Upper lobe of left lung (tissue), 4 donors: ENCODE measurements around the gene EXOC4.

Experiments used
- CTCF ChIP-seq, 6 experiments: fragments of 450-650 bp in 4 of 6; fragments of 200-600 bp in 2 of 6; sonication (generic) in 2 of 6; IDR thresholded peaks; one replicate each; pipeline ENCODE4 v1.5.1; 2016 to 2019; ENCODE audit warnings: antibody characterized with exemption in 6 of 6
- EP300 ChIP-seq, 4 donors: sonication (generic); formaldehyde crosslinking; IDR thresholded peaks; one replicate each; pipeline ENCODE4 v1.5.1; 2017; ENCODE audit warnings: antibody characterized with exemption in 4 of 4, control low read depth in 2 of 4
- POLR2A ChIP-seq, 4 donors: fragments of 450-650 bp; IDR thresholded peaks; one replicate each; pipeline ENCODE4 v1.5.1; 2016 to 2017; ENCODE audit warnings: antibody characterized with exemption in 4 of 4, mild to moderate bottlenecking in 2 of 4
- POLR2AphosphoS5 ChIP-seq, 2 donors: sonication (generic); formaldehyde crosslinking; IDR thresholded peaks; one replicate each; pipeline ENCODE4 v1.5.1; 2017; ENCODE audit warnings: antibody characterized with exemption in 2 of 2

DNA sequence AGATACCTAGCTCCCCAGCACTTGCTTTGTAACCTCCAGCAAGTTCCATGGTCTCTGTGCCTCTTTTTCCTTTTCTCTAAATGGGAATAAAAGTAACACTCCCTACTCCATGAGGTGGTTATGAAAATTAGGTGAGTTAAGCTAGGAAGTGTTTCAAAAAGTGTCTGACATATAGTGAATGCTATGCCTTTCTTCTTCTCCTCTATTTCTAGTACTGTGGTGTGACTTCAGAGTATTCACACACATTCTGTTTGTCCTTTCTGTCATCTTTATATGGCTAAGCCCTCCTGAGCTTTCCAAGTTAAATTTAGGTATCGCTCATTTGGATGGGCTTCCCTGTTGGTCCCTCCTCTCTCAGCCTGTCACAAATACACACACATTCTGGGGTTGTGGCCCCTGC lies 229.7 kb downstream of the EXOC4 start:
- TF ChIP-seq POLR2A (IDR thresholded peaks at IDR 0.05) (no peak), POLR2AphosphoS5 (IDR thresholded peaks at IDR 0.05) (no peak), CTCF (IDR thresholded peaks at IDR 0.05) (no peak), EP300 (IDR thresholded peaks at IDR 0.05) (no peak)
